PFSK-1 (cell line): Measurements from ENCODE around the gene RPE.

Experiments
- POLR2AphosphoS5 ChIP-seq: IDR thresholded peaks from 2 replicates; pipeline ENCODE4 v1.6.1; 2012; ENCODE audit warnings: low read depth, mild to moderate bottlenecking, control low read depth, low read length, moderate library complexity
- REST ChIP-seq, 2 experiments: IDR thresholded peaks; 2 replicates each; pipeline versions ENCODE4 v1.6.1 to v1.8.0; 2011 to 2012; ENCODE audit warnings: low read depth in 2 of 2, low read length in 2 of 2, control low read depth in 1 of 2, inconsistent platforms in 1 of 2, mild to moderate bottlenecking in 1 of 2, moderate library complexity in 1 of 2; ENCODE audit not compliant: insufficient read depth in 1 of 2
- SIN3A ChIP-seq: IDR thresholded peaks from 2 replicates; pipeline ENCODE4 v1.6.1; 2012; ENCODE audit warnings: mild to moderate bottlenecking, low read length, moderate library complexity, borderline replicate concordance; ENCODE audit not compliant: insufficient read depth
- TAF1 ChIP-seq: IDR thresholded peaks from 2 replicates; pipeline ENCODE4 v1.6.1; 2012; ENCODE audit warnings: low read length, control low read depth, borderline replicate concordance; ENCODE audit not compliant: insufficient read depth

GRCh38 chr2:210000464-210001324 lies 1.7 kb upstream of the RPE start:
- TF ChIP-seq TAF1 = no peak
- TF ChIP-seq POLR2AphosphoS5 = no peak
- TF ChIP-seq REST (IDR thresholded peaks at IDR 0.05; ENCODE audit: insufficient read depth in 1 of 2, low read depth in 2 of 2, low read length in 2 of 2) = no peak
- no peak for TF ChIP-seq SIN3A
